IMR-90 (cell line): Measurements from ENCODE around the gene CFAP58. TPM values are rescaled to one million over a fixed set of nuclear protein-coding genes. Genes with fewer than 3 reads are reported as not detected.

Experiments
- ATAC-seq: fragments of 200-7000 bp; cut with Tn5 transposase; 2 replicates; pipeline ENCODE4 v1.9.1; 2020; ENCODE audit warnings: low read depth, mild to moderate bottlenecking, moderate library complexity
- BruUV-seq: library from RNA; stranded (reverse); fragments of 400-500 nt; replicated peaks from 2 replicates; lab custom pipeline; 2021; lab: Mats Ljungman, UMichigan
- CTCF ChIA-PET: fragments of 300-600 bp; formaldehyde crosslinking; extraction: SDS; loops from one replicate; lab custom pipeline; 2021; ENCODE audit warnings: antibody characterized with exemption; lab: Yijun Ruan, JAX
- POLR2A ChIA-PET: fragments of 300-600 bp; sonication (Branson Sonifier 250); formaldehyde crosslinking; loops from one replicate; lab custom pipeline; 2022; ENCODE audit warnings: antibody characterized with exemption; ENCODE audit not compliant: unreplicated experiment; lab: Charles Lee
- DNase-seq: peaks from one replicate; pipeline ENCODE4 v3.0.0; 2013
- H2AFZ ChIP-seq: replicated peaks from 2 replicates; pipeline ENCODE3; 2013; ENCODE audit warnings: low read length, mild to moderate bottlenecking; ENCODE audit not compliant: poor library complexity
- H2AK5ac ChIP-seq: 2 replicates; pipeline ENCODE4 v1.6.1; 2013; ENCODE audit warnings: low read depth, low read length, inconsistent platforms
- H2AK9ac ChIP-seq: replicated peaks from 2 replicates; pipeline ENCODE3; 2013; ENCODE audit warnings: mild to moderate bottlenecking, low read depth, low read length, moderate library complexity; ENCODE audit not compliant: poor library complexity
- H2BK120ac ChIP-seq: 2 replicates; pipeline ENCODE4 v1.6.1; 2013; ENCODE audit warnings: low read depth, low read length, inconsistent platforms
- H2BK15ac ChIP-seq: 3 replicates; pipeline ENCODE4 v1.6.1; 2013; ENCODE audit warnings: low read depth, low read length, inconsistent platforms
- H2BK20ac ChIP-seq: 2 replicates; pipeline ENCODE4 v1.6.1; 2013; ENCODE audit warnings: low read depth, mild to moderate bottlenecking, inconsistent platforms, low read length, moderate library complexity
- H2BK5ac ChIP-seq: 2 replicates; pipeline ENCODE4 v1.6.1; 2013; ENCODE audit warnings: mild to moderate bottlenecking, low read depth, low read length, inconsistent platforms; ENCODE audit not compliant: poor library complexity, severe bottlenecking
- H3K14ac ChIP-seq: replicated peaks from 2 replicates; pipeline ENCODE4 v1.6.1; 2013; ENCODE audit warnings: low read depth, low read length, inconsistent platforms
- H3K18ac ChIP-seq: 2 replicates; pipeline ENCODE4 v1.6.1; 2013; ENCODE audit warnings: low read depth, low read length, control low read depth
- H3K23ac ChIP-seq: 2 replicates; pipeline ENCODE4 v1.6.1; 2013; ENCODE audit warnings: low read depth, low read length, inconsistent platforms
- H3K27ac ChIP-seq: 2 replicates; pipeline ENCODE4 v1.5.1; 2013; ENCODE audit warnings: mild to moderate bottlenecking, control low read depth, low read length; ENCODE audit not compliant: insufficient read depth
- H3K27me3 ChIP-seq: 2 replicates; pipeline ENCODE4 v1.6.1; 2013; ENCODE audit warnings: low read length; ENCODE audit not compliant: control insufficient read depth, insufficient read depth
- H3K36me3 ChIP-seq: 2 replicates; pipeline ENCODE4 v1.6.1; 2013; ENCODE audit warnings: low read length, mixed read lengths; ENCODE audit not compliant: control insufficient read depth, insufficient read depth
- H3K4ac ChIP-seq: 2 replicates; pipeline ENCODE4 v1.6.1; 2013; ENCODE audit warnings: low read depth, low read length, inconsistent platforms
- H3K4me1 ChIP-seq: 2 replicates; pipeline ENCODE4 v1.6.1; 2013; ENCODE audit warnings: low read length, mixed read lengths; ENCODE audit not compliant: control insufficient read depth, insufficient read depth
- H3K4me2 ChIP-seq: 2 replicates; pipeline ENCODE4 v1.6.1; 2013; ENCODE audit warnings: low read depth, mild to moderate bottlenecking, control low read depth, low read length, moderate library complexity
- H3K4me3 ChIP-seq: 2 replicates; pipeline ENCODE4 v1.5.1; 2013; ENCODE audit warnings: low read depth, mild to moderate bottlenecking, control low read depth, low read length, moderate library complexity; ENCODE audit not compliant: insufficient read depth
- H3K56ac ChIP-seq: 2 replicates; pipeline ENCODE4 v1.6.1; 2013; ENCODE audit warnings: low read length, inconsistent platforms; ENCODE audit not compliant: insufficient read depth; ENCODE audit errors: extremely low read depth
- H3K79me1 ChIP-seq, 2 experiments: 2 replicates each; pipeline ENCODE4 v1.6.1; 2013; ENCODE audit warnings: low read length in 2 of 2, inconsistent platforms in 1 of 2, low read depth in 1 of 2
- H3K9ac ChIP-seq: 2 replicates; pipeline ENCODE4 v1.6.1; 2013; ENCODE audit warnings: low read depth, low read length, control low read depth
- H3K9me1 ChIP-seq: 2 replicates; pipeline ENCODE4 v1.6.1; 2013; ENCODE audit warnings: low read length, inconsistent platforms; ENCODE audit not compliant: insufficient read depth
- H3K9me3 ChIP-seq: 2 replicates; pipeline ENCODE4 v1.6.1; 2013; ENCODE audit warnings: low read length; ENCODE audit not compliant: control insufficient read depth, insufficient read depth
- H4K20me1 ChIP-seq: 2 replicates; pipeline ENCODE4 v1.6.1; 2013; ENCODE audit warnings: low read length, inconsistent platforms; ENCODE audit not compliant: insufficient read depth
- H4K5ac ChIP-seq: 2 replicates; pipeline ENCODE4 v1.6.1; 2013; ENCODE audit warnings: mild to moderate bottlenecking, low read depth, low read length, control low read depth
- H4K8ac ChIP-seq, 2 experiments: 2 replicates each; pipeline ENCODE4 v1.6.1; 2013; ENCODE audit warnings: low read depth in 2 of 2, low read length in 2 of 2, control low read depth in 1 of 2, inconsistent platforms in 1 of 2
- H4K91ac ChIP-seq: 2 replicates; pipeline ENCODE4 v1.6.1; 2013; ENCODE audit warnings: low read depth, low read length, inconsistent platforms; ENCODE audit not compliant: insufficient read depth
- BHLHE40 ChIP-seq: fragments of 150-350 bp; IDR thresholded peaks from 2 replicates; pipeline ENCODE4 v1.6.1; 2016; ENCODE audit warnings: mild to moderate bottlenecking, low read depth, low read length
- CEBPB ChIP-seq: IDR thresholded peaks from 2 replicates; pipeline ENCODE4 v1.6.1; 2012; ENCODE audit warnings: low read depth, low read length, improper control_type of control experiment
- CHD1 ChIP-seq: IDR thresholded peaks from 2 replicates; pipeline ENCODE4 v1.6.1; 2012; ENCODE audit warnings: low read depth, low read length, improper control_type of control experiment
- CTCF ChIP-seq: conservative IDR thresholded peaks from 2 replicates; pipeline ENCODE4 v1.5.1; 2012; ENCODE audit warnings: mild to moderate bottlenecking, low read depth, low read length, improper control_type of control experiment
- ELK1 ChIP-seq: fragments of 150-350 bp; IDR thresholded peaks from 2 replicates; pipeline ENCODE4 v1.6.1; 2016; ENCODE audit warnings: low read depth, mild to moderate bottlenecking, low read length, moderate library complexity, borderline replicate concordance
- FOS ChIP-seq: fragments of 150-350 bp; IDR thresholded peaks from 2 replicates; pipeline ENCODE4 v1.6.1; 2016; ENCODE audit warnings: low read depth, low read length
- MAFK ChIP-seq: IDR thresholded peaks from 2 replicates; pipeline ENCODE4 v1.6.1; 2012; ENCODE audit warnings: low read depth, low read length, improper control_type of control experiment
- MAZ ChIP-seq: IDR thresholded peaks from 2 replicates; pipeline ENCODE4 v1.6.1; 2012; ENCODE audit warnings: low read depth, mild to moderate bottlenecking, low read length, improper control_type of control experiment, moderate library complexity, borderline replicate concordance
- MXI1 ChIP-seq: IDR thresholded peaks from 2 replicates; pipeline ENCODE4 v1.6.1; 2012; ENCODE audit warnings: low read depth, mild to moderate bottlenecking, low read length, moderate library complexity, borderline replicate concordance
- NFE2L2 ChIP-seq: fragments of 150-350 bp; IDR thresholded peaks from 2 replicates; pipeline ENCODE4 v1.6.1; 2016; ENCODE audit warnings: low read depth, mild to moderate bottlenecking, low read length
- POLR2A ChIP-seq: IDR thresholded peaks from 2 replicates; pipeline ENCODE4 v1.6.1; 2012; ENCODE audit warnings: mild to moderate bottlenecking, low read depth, low read length
- RAD21 ChIP-seq: IDR thresholded peaks from 2 replicates; pipeline ENCODE4 v1.6.1; 2012; ENCODE audit warnings: low read length, improper control_type of control experiment
- RCOR1 ChIP-seq: IDR thresholded peaks from 2 replicates; pipeline ENCODE4 v1.6.1; 2012; ENCODE audit warnings: mild to moderate bottlenecking, low read length, improper control_type of control experiment; ENCODE audit not compliant: insufficient replicate concordance
- RFX5 ChIP-seq: IDR thresholded peaks from 2 replicates; pipeline ENCODE4 v1.8.0; 2012; ENCODE audit warnings: low read depth, mild to moderate bottlenecking, low read length, moderate library complexity
- SMC3 ChIP-seq: fragments of 150-350 bp; IDR thresholded peaks from 2 replicates; pipeline ENCODE4 v1.6.1; 2016; ENCODE audit warnings: low read depth, mild to moderate bottlenecking, antibody characterized with exemption, low read length, moderate library complexity
- USF2 ChIP-seq: fragments of 150-350 bp; IDR thresholded peaks from 2 replicates; pipeline ENCODE4 v1.6.1; 2017; ENCODE audit warnings: mild to moderate bottlenecking, antibody characterized with exemption, low read length, low read depth
- WGBS, 2 experiments: methylation state at CpG; one replicate each; pipeline versions ENCODE4 v1.1.5 to v1.1.7; 2013; ENCODE audit warnings: missing lambda C conversion rate in 2 of 2; ENCODE audit not compliant: insufficient read length in 1 of 2; ENCODE audit errors: extremely low coverage in 2 of 2; 5-methylcytosine and 5-hydroxymethylcytosine counted together
- dilution Hi-C: fragments of 300-500 bp; cut with HindIII; formaldehyde crosslinking; loops from one replicate; pipeline ENCODE4 v1.14.3; 2018; ENCODE audit warnings: low sequenced_read_pairs; ENCODE audit not compliant: unreplicated experiment
- in situ Hi-C: fragments of 300-500 bp; cut with MboI; formaldehyde crosslinking; loops from 3 replicates; pipeline ENCODE4 v1.14.3; 2019; ENCODE audit warnings: low sequenced_read_pairs, inconsistent platforms, mixed read lengths
- intact Hi-C: fragments of 100-400 bp; cut with micrococcal nuclease; formaldehyde crosslinking; loops from 2 replicates; pipeline ENCODE4 v1.10.0; 2022
- polyA plus RNA-seq, 3 experiments: library from polyadenylated mRNA; depleted of rRNA; stranded (reverse); fragments of >200 nt; gene quantifications; 2 replicates each; pipeline ENCODE4 v1.2.3, GENCODE V29; 2012; ENCODE audit warnings: low replicate concordance in 1 of 3
- total RNA-seq: library from RNA; depleted of rRNA; stranded (reverse); fragments of >200 nt; gene quantifications from 2 replicates; pipeline ENCODE4 v1.2.3, GENCODE V29; 2012

CFAP58 gene
- total and polyA plus RNA-seq, 2 of the 4 experiments (the other 2 are of a cell fraction), result 0.36 to 0.72 TPM

- Histone ChIP-seq H3K79me1 (no peaks in the 10 kb centered on the region), H2BK20ac (no peak overlapping the region), H3K18ac (no peak overlapping the region), H3K27ac (no peak overlapping the region), H4K8ac (no peak overlapping the region), H4K91ac (no peak overlapping the region), H2BK5ac (no peak overlapping the region), H3K4ac (no peak overlapping the region), H4K5ac (no peak overlapping the region), H2AK9ac (no peak overlapping the region), H2AK5ac (no peak overlapping the region), H2BK15ac (no peak overlapping the region), H2BK120ac (no peak overlapping the region), H4K20me1 (no peaks in the 10 kb centered on the region), H3K36me3 (no peaks in the 10 kb centered on the region), H2AFZ (no peak overlapping the region), H3K4me1 (no peaks in the 10 kb centered on the region), H3K23ac (no peak overlapping the region), H3K4me3 (no peak overlapping the region), H3K9ac (no peak overlapping the region), H3K4me2 (no peak overlapping the region), H3K9me3 (no peaks in the 10 kb centered on the region), H3K56ac (no peak overlapping the region), H3K14ac (no peak overlapping the region), H3K27me3 (no peaks in the 10 kb centered on the region; the same call in 1 of the 2 replicates), H3K9me1 (no peaks in the 10 kb centered on the region)
- TF ChIP-seq BHLHE40 (no peak), CHD1 (no peak), MXI1 (no peak), RCOR1 (no peak), RAD21 (no peak), NFE2L2 (no peak), USF2 (no peak), FOS (no peak), SMC3 (no peak), MAZ (no peak), CTCF (no peak), ELK1 (no peak), POLR2A (no peak), RFX5 (no peak), CEBPB (no peak), MAFK (no peak)
- intact Hi-C loops (no loop called here), dilution Hi-C loops (no loop called here), in situ Hi-C loops (no loop called here)
- no TSS peak for BruUV-seq
- ChIA-PET POLR2A (no interaction called here), CTCF (no interaction called here)
- DNase-seq, result no peak
- WGBS, 2 experiments, result no CpG with 5 or more reads among the region's 2 CpGs
- no peak for ATAC-seq
Observed at GRCh38 chr10:104396581-104396980, 42.9 kb downstream of the CFAP58 start.
